SK-N-SH (cell line): ENCODE results near the gene ZG16.
"Not testable (repeated sequence)": the region's sequence is repeated elsewhere in the genome, so short reads cannot be mapped to it uniquely, and the experiment has no call there.

Source experiments
- EP300 ChIP-seq, 2 experiments: IDR thresholded peaks; 2 replicates each; pipeline versions ENCODE4 v1.4.0 to v1.6.1; 2012; ENCODE audit warnings: borderline replicate concordance in 1 of 2, low read depth in 1 of 2, low read length in 1 of 2
- GATA2 ChIP-seq: sonication (generic); formaldehyde crosslinking; IDR thresholded peaks from 2 replicates; pipeline ENCODE4 v1.5.0; 2020; ENCODE audit warnings: mild to moderate bottlenecking, missing genetic modification reagents
- POLR2AphosphoS5 ChIP-seq: IDR thresholded peaks from 2 replicates; pipeline ENCODE4 v1.6.1; 2012; ENCODE audit warnings: low read depth, low read length
- TF ChIP-seq, protein P1 (sequence below): fragments of 200-600 bp; sonication (generic); IDR thresholded peaks from 2 replicates; pipeline ENCODE4 v1.6.1; 2017; ENCODE audit warnings: antibody characterized with exemption, mild to moderate bottlenecking, moderate library complexity
- TF ChIP-seq, protein P2 (sequence below): IDR thresholded peaks from 2 replicates; pipeline ENCODE4; 2012
- TF ChIP-seq, protein P3 (sequence below): IDR thresholded peaks from 2 replicates; pipeline ENCODE4 v1.4.0; 2012; ENCODE audit warnings: low read depth

DNA sequence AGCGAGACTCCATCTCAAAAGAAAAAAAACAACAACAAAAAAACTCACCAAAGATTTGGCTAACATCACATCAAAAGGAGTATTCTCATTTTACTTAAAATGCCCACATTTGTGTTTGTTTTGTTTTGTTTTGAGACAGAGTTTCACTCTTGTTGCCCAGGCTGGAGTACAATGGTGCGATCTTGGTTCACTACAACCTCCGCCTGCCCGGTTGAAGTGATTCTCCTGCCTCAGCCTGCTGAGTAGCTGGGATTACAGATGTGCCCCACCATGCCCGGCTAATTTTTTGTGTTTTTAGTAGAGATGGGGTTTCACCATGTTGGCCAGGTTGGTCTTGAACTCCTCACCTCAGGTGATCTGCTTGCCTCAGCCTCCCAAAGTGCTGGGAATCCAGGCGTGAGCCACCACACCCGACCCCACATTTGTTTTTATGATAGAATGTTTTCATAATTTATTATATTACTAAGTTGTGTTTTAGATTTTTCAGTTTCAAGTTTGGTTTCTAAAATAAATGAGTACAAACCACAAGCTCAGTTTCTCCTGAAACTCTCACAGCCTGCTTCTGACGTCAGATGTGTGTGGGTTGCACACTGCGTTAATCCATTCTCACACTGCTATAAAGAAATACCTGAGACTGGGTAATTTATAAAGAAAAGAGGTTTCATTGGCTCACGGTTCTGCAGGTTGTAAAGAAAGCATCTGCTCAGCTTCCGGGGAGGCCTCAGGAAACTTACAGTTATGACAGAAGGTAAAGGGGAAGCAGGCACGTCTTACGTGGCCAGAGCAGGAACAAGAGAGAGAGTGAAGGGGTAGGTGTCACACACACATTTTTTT is 46.1 kb upstream of the ZG16 start:
- not testable (repeated sequence) for TF ChIP-seq POLR2AphosphoS5; EP300 (IDR thresholded peaks at IDR 0.05; ENCODE audit: borderline replicate concordance in 1 of 2, low read depth in 1 of 2, low read length in 1 of 2); GATA2
- TF ChIP-seq, protein P1, sequence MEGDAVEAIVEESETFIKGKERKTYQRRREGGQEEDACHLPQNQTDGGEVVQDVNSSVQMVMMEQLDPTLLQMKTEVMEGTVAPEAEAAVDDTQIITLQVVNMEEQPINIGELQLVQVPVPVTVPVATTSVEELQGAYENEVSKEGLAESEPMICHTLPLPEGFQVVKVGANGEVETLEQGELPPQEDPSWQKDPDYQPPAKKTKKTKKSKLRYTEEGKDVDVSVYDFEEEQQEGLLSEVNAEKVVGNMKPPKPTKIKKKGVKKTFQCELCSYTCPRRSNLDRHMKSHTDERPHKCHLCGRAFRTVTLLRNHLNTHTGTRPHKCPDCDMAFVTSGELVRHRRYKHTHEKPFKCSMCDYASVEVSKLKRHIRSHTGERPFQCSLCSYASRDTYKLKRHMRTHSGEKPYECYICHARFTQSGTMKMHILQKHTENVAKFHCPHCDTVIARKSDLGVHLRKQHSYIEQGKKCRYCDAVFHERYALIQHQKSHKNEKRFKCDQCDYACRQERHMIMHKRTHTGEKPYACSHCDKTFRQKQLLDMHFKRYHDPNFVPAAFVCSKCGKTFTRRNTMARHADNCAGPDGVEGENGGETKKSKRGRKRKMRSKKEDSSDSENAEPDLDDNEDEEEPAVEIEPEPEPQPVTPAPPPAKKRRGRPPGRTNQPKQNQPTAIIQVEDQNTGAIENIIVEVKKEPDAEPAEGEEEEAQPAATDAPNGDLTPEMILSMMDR, result not testable (repeated sequence)
- TF ChIP-seq, protein P2, sequence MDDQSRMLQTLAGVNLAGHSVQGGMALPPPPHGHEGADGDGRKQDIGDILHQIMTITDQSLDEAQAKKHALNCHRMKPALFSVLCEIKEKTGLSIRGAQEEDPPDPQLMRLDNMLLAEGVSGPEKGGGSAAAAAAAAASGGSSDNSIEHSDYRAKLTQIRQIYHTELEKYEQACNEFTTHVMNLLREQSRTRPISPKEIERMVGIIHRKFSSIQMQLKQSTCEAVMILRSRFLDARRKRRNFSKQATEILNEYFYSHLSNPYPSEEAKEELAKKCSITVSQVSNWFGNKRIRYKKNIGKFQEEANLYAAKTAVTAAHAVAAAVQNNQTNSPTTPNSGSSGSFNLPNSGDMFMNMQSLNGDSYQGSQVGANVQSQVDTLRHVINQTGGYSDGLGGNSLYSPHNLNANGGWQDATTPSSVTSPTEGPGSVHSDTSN, result not testable (repeated sequence)
- TF ChIP-seq, protein P3, sequence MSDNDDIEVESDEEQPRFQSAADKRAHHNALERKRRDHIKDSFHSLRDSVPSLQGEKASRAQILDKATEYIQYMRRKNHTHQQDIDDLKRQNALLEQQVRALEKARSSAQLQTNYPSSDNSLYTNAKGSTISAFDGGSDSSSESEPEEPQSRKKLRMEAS, result not testable (repeated sequence)
